22Rv1 (cell line): ENCODE measurements around the gene CHMP1A.
"Not testable (repeated sequence)": the region's sequence is repeated elsewhere in the genome, so short reads cannot be mapped to it uniquely, and the experiment has no call there.

ENCODE experiments used
- H3K27ac ChIP-seq: fragments of 450-650 bp; 2 replicates; pipeline ENCODE4 v1.5.1; 2017
- CTCF ChIP-seq: fragments of 450-650 bp; IDR thresholded peaks from 2 replicates; pipeline ENCODE4 v1.5.1; 2017; ENCODE audit warnings: mild to moderate bottlenecking
- ZFX ChIP-seq: fragments of 450-650 bp; IDR thresholded peaks from 2 replicates; pipeline ENCODE4 v1.6.1; 2017; ENCODE audit warnings: antibody characterized with exemption, borderline replicate concordance

The CHMP1A gene

DNA sequence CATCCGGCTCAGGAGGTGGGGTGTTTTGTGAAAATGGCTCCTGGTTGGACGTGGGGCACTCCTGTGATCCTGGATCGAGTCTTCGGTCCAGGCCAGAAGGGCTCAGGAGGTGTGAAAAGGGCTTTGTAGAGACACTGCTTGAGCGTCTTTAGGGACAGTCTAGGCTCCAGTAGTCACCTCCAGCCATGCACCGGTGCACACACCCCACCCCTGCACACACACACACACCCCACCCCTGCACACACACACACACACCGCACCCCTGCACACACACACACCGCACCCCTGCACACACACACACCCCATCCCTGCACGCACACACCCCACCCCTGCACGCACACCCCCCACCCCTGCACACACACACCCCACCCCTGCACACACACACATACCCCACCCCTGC lies 19.1 kb downstream of the CHMP1A start:
- H3K27ac ChIP-seq: no peak overlapping the region

GRCh38 chr16:89637379-89637778 lies 20.1 kb downstream of the CHMP1A start:
- H3K27ac ChIP-seq: no peak overlapping the region
- TF ChIP-seq CTCF (no peak), ZFX (no peak)

More for the DNA sequence above, 19.1 kb downstream of the CHMP1A start:
- TF ChIP-seq ZFX: no peak
- no peak for TF ChIP-seq CTCF

DNA sequence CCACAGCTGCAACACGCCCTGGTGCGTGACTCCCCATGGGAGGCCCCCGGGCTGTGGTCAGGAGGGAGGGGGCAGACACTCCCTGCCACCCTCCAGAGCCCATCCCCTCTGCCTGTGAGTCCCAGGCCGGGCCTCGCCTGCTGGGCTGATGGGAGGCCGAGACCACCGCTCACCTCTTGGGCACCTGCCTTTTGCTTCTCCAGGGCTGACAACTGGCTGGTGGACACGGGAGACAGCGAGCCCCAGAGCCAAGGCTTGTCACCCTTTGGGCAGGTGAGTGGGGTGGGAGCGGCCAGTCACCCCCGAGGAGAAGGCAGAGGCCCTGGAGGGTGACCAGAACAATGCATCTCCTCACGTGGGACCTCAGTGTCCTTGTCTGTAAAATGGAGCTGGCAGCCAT lies 20.8 kb downstream of the CHMP1A start:
- no peak overlapping the region for H3K27ac ChIP-seq

DNA sequence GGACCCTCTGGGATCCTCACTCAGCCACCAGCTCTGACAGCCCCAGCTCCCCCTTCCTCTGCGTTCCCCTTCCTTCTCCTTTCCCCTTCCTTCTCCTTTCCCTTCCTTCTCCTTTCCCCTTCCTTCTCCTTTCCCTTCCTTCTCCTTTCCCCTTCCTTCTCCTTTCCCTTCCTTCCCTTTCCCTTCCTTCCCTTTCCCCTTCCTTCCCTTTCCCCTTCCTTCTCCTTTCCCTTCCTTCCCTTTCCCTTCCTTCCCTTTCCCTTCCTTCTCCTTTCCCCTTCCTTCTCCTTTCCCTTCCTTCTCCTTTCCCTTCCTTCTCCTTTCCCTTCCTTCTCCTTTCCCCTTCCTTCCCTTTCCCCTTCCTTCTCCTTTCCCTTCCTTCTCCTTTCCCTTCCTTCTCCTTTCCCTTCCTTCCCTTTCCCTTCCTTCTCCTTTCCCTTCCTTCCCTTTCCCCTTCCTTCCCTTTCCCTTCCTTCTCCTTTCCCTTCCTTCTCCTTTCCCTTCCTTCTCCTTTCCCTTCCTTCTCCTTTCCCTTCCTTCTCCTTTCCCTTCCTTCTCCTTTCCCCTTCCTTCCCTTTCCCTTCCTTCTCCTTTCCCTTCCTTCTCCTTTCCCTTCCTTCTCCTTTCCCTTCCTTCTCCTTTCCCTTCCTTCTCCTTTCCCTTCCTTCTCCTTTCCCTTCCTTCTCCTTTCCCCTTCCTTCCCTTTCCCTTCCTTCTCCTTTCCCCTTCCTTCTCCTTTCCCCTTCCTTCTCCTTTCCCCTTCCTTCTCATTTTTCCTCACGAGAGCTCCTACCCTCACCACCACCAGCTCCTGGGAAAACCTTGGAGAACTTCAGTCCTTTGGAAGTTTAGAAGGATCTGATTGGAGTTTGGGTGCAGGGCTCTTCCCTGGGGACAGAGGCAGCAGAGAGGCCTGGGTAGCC lies 22.8 kb downstream of the CHMP1A start:
- not testable (repeated sequence) for H3K27ac ChIP-seq

More for the DNA sequence above, 20.8 kb downstream of the CHMP1A start:
- TF ChIP-seq CTCF (no peak), ZFX (no peak)

DNA sequence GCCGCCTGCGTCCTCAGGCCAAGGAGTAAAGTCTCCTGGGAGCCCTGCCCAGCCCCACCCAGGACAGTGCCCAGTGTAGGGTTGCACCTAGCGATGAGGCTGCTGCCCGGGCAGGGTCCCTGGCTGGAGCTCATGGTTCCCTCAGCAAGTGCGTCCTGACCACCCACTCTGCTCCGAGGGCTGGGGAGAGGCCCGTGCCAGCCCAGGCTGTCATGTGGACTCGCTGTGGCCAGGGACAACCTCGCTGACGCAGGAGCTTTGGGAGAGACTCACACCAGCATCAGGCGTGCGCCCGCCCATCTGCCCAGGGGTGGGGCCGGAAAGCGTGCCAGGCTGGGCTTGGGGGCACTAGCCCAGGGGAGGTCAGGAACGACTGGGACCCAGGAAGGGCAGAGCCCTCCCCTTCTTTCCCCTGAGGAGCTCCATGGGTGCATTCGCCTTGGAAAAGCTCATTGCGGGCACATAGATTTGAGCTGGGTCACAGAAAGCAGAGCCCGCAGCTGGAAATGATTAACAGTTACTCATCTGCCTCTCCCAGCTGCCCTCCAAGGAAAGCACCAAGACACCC lies 24.4 kb downstream of the CHMP1A start:
- no peak overlapping the region for H3K27ac ChIP-seq
- TF ChIP-seq CTCF (no peak), ZFX (no peak)

- H3K27ac ChIP-seq: no peak overlapping the region
- TF ChIP-seq ZFX (no peak), CTCF (no peak)
Observed at GRCh38 chr16:89629827-89630610, 27.5 kb downstream of the CHMP1A start.

DNA sequence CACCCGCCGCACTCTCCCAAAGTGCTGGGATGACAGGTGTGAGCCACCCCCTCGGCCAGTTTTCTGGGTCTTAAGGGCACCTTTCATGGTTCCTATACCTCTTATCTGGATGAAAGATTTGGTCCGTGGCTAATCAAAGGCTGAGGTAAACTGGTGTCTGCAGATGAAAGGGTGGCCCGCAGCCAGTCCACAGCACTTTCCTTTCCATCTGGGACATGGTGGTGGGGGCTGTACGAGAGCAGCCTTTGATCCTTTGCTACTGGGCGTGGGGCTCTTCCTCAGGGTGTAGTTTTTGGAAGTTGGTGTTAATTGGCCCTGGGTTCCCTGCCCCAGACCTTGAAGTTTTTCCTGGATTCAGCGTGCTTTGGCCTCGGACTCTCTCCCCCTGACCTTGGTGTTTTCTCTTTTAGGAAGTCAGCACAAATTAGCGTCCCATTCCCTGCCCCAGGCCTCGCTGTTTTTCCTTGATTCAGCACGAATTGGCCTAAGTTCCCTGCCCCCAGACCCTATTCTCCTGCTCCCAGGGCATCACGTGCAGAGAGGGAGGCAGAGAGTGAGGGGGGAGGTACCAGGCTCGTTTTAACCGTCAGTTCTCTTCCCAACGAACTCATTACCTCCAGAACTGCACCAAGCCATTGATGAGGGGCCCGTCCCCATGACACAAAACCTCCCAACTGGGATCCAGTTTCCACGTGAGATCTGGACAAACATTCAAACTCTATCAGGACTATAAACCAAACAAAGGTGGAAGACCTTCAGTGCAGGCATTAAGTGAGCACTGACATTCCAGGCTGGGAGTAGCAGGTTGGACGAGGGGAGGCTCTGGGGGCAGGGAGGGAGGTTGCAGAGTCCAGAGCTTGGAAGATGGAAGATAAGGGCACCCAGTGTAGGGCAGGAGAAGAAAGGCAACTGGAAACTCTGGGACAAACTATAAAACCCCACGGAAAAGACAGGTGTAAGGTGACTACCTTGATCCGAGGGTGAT lies 32.4 kb downstream of the CHMP1A start:
- no peak overlapping the region for H3K27ac ChIP-seq
- TF ChIP-seq ZFX: no peak
- TF ChIP-seq CTCF: no peak
